ENCODE data around the gene SLC28A1. TPM values are rescaled to one million over a fixed set of nuclear protein-coding genes. Genes with fewer than 3 reads are reported as not detected.

SLC28A1 gene
- total and polyA plus RNA-seq, 2 experiments from 2014 or later: not detected

- Histone ChIP-seq H3K9me2 (ENCODE audit: insufficient read depth) (no peaks in the 10 kb centered on the region), H3K36me3 (ENCODE audit: low read depth) (no peaks in the 10 kb centered on the region), H3F3A (ENCODE audit: insufficient read depth) (no peaks in the 10 kb centered on the region), H3K4me1 (ENCODE audit: insufficient read depth) (no peaks in the 10 kb centered on the region), H3K9ac (no peak overlapping the region), H3K79me2 (ENCODE audit: insufficient read depth) (no peaks in the 10 kb centered on the region), H3K4me3 (no peak overlapping the region), H3K27me3 (replicated peaks; ENCODE audit: insufficient read depth) (no peaks in the 10 kb centered on the region), H3K9me3 (ENCODE audit: low read depth) (no peaks in the 10 kb centered on the region), H2AFZ (no peak overlapping the region), H4K20me1 (ENCODE audit: insufficient read depth) (no peaks in the 10 kb centered on the region), H3K4me2 (ENCODE audit: unreplicated experiment) (no peak overlapping the region), H3K27ac (no peak overlapping the region)
- TF ChIP-seq EZH2 (IDR thresholded peaks at IDR 0.05; ENCODE audit: insufficient read depth, poor library complexity, severe bottlenecking): no peak
- no peak for TF ChIP-seq EZH2phosphoT487 (IDR thresholded peaks at IDR 0.05; ENCODE audit: insufficient read depth, low read depth)
- in situ Hi-C loops (cut with MboI): no loop called here
- 89 to 91% methylated on average over 5 of the region's 5 CpGs for WGBS, 2 experiments (ENCODE audit: low coverage in 1 of 2, low lambda C conversion rate in 2 of 2, missing lambda C conversion rate in 2 of 2)
- DNase-seq: no peak
These were observed 6.3 kb downstream of the SLC28A1 start for GRCh38 chr15:84890670-84891162.

DNA sequence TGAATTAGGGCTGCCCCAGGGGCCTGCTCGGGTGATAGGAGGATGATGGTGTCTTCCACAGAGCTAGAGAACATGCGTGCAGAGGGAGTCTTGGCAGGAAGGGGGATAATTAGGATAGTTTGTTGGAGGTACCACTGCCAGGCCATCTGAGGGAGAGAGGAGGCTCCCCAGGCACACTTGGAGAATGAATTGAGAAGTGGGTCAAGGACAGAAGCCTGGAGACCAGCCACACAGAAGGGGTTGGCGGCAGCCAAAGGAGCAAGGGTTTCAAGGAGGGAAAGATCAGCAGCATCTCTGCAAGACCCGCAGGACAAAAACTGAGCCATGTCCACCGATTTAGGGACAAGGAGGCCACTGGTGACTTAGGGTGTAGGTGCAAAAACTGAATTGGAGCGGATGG is 6.9 kb downstream of the SLC28A1 start:
- Histone ChIP-seq H3K4me3 (no peak overlapping the region), H4K20me1 (ENCODE audit: insufficient read depth) (no peaks in the 10 kb centered on the region), H3F3A (ENCODE audit: insufficient read depth) (no peaks in the 10 kb centered on the region), H3K27me3 (replicated peaks; ENCODE audit: insufficient read depth) (no peaks in the 10 kb centered on the region), H3K9me3 (ENCODE audit: low read depth) (no peaks in the 10 kb centered on the region), H3K9me2 (ENCODE audit: insufficient read depth) (no peaks in the 10 kb centered on the region), H3K4me2 (ENCODE audit: unreplicated experiment) (no peak overlapping the region), H3K4me1 (ENCODE audit: insufficient read depth) (no peaks in the 10 kb centered on the region), H3K79me2 (ENCODE audit: insufficient read depth) (no peaks in the 10 kb centered on the region), H3K36me3 (ENCODE audit: low read depth) (no peaks in the 10 kb centered on the region), H3K27ac (no peak overlapping the region), H3K9ac (no peak overlapping the region), H2AFZ (no peak overlapping the region)
- in situ Hi-C loops (cut with MboI): no loop called here
- WGBS, 2 experiments (ENCODE audit: low coverage in 1 of 2, low lambda C conversion rate in 2 of 2, missing lambda C conversion rate in 2 of 2): 73 to 75% methylated on average over 6 of the region's 6 CpGs
- TF ChIP-seq EZH2phosphoT487 (IDR thresholded peaks at IDR 0.05; ENCODE audit: insufficient read depth, low read depth) (no peak), EZH2 (IDR thresholded peaks at IDR 0.05; ENCODE audit: insufficient read depth, poor library complexity, severe bottlenecking) (no peak)
- no peak for DNase-seq

GRCh38 chr15:84892786-84893307 is 8.4 kb downstream of the SLC28A1 start:
- TF ChIP-seq EZH2phosphoT487 (IDR thresholded peaks at IDR 0.05; ENCODE audit: insufficient read depth, low read depth) (no peak), EZH2 (IDR thresholded peaks at IDR 0.05; ENCODE audit: insufficient read depth, poor library complexity, severe bottlenecking) (no peak)
- Histone ChIP-seq H3K27me3 (replicated peaks; ENCODE audit: insufficient read depth) (no peaks in the 10 kb centered on the region), H3K36me3 (ENCODE audit: low read depth) (no peaks in the 10 kb centered on the region), H3F3A (ENCODE audit: insufficient read depth) (no peaks in the 10 kb centered on the region), H3K4me2 (ENCODE audit: unreplicated experiment) (no peak overlapping the region), H3K9me3 (ENCODE audit: low read depth) (no peaks in the 10 kb centered on the region), H3K27ac (no peak overlapping the region), H3K9me2 (ENCODE audit: insufficient read depth) (no peaks in the 10 kb centered on the region), H3K4me1 (ENCODE audit: insufficient read depth) (no peaks in the 10 kb centered on the region), H4K20me1 (ENCODE audit: insufficient read depth) (no peaks in the 10 kb centered on the region), H3K4me3 (no peak overlapping the region), H2AFZ (no peak overlapping the region), H3K9ac (no peak overlapping the region), H3K79me2 (ENCODE audit: insufficient read depth) (no peaks in the 10 kb centered on the region)
- WGBS, 2 experiments (ENCODE audit: low coverage in 1 of 2, low lambda C conversion rate in 2 of 2, missing lambda C conversion rate in 2 of 2): 79 to 89% methylated on average over 10 of the region's 10 CpGs
- in situ Hi-C loops (cut with MboI): no loop called here
- no peak for DNase-seq

DNA sequence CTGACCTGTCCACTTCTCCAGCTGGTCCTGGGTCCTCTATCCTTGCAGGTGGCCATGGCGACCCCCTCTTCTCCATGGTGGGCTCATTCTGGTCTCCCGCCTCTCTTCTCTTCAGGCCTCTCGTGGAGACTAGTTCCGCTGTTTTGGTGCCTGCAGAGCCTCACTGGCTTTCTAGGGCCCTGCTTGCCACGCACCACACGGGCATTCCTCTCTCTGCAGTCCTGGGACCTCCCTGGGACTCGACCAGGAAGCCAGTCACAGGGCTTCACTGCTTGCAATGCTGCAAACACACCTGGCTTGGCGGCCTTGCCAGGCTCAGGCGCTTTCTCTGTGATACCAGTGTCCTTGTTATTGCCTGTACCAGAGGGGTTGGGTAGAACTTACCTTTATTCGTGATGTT is 9.1 kb downstream of the SLC28A1 start:
- H3K79me2 ChIP-seq (ENCODE audit: insufficient read depth): no peaks in the 10 kb centered on the region
- H3K4me1 ChIP-seq (ENCODE audit: insufficient read depth): no peaks in the 10 kb centered on the region
- H3K9ac ChIP-seq: no peak overlapping the region
- H3K9me3 ChIP-seq (ENCODE audit: low read depth): no peaks in the 10 kb centered on the region
- H3K27me3 ChIP-seq (replicated peaks; ENCODE audit: insufficient read depth): no peaks in the 10 kb centered on the region
- DNase-seq: no peak
- 73 to 84% methylated on average over 9 to 10 of the region's 10 CpGs for WGBS, 2 experiments (ENCODE audit: low coverage in 1 of 2, low lambda C conversion rate in 2 of 2, missing lambda C conversion rate in 2 of 2)
- H3K4me2 ChIP-seq (ENCODE audit: unreplicated experiment): no peak overlapping the region
- H3K27ac ChIP-seq: no peak overlapping the region
- in situ Hi-C loops (cut with MboI): no loop called here
- no peaks in the 10 kb centered on the region for H3F3A ChIP-seq (ENCODE audit: insufficient read depth)
- H2AFZ ChIP-seq: no peak overlapping the region
- H4K20me1 ChIP-seq (ENCODE audit: insufficient read depth): no peaks in the 10 kb centered on the region
- TF ChIP-seq EZH2 (IDR thresholded peaks at IDR 0.05; ENCODE audit: insufficient read depth, poor library complexity, severe bottlenecking) (no peak), EZH2phosphoT487 (IDR thresholded peaks at IDR 0.05; ENCODE audit: insufficient read depth, low read depth) (no peak)
- H3K9me2 ChIP-seq (ENCODE audit: insufficient read depth): no peaks in the 10 kb centered on the region
- no peak overlapping the region for H3K4me3 ChIP-seq
- no peaks in the 10 kb centered on the region for H3K36me3 ChIP-seq (ENCODE audit: low read depth)

Data from GM23248 (cell line).